Esophagus squamous epithelium (tissue), 4 donors: ENCODE measurements around the gene ARHGAP25.

Experiments
- CTCF ChIP-seq, 6 experiments: fragments of 450-650 bp in 4 of 6; fragments of 200-600 bp in 2 of 6; sonication (generic) in 2 of 6; IDR thresholded peaks; one replicate each; pipeline ENCODE4 v1.5.1; 2016 to 2019; ENCODE audit warnings: antibody characterized with exemption in 6 of 6, mild to moderate bottlenecking in 4 of 6, moderate library complexity in 4 of 6
- POLR2A ChIP-seq, 4 donors: fragments of 450-650 bp; IDR thresholded peaks; one replicate each; pipeline ENCODE4 v1.6.1; 2017; ENCODE audit warnings: antibody characterized with exemption in 4 of 4, mild to moderate bottlenecking in 4 of 4, moderate library complexity in 3 of 4

GRCh38 chr2:68791914-68792313, 57.3 kb downstream of the ARHGAP25 start:
- TF ChIP-seq CTCF (IDR thresholded peaks at IDR 0.05) (no peak), POLR2A (IDR thresholded peaks at IDR 0.05) (no peak)
